Neural progenitor cell (in vitro differentiated cells): ENCODE results near the gene CDH23. TPM values are rescaled to one million over a fixed set of nuclear protein-coding genes. Genes with fewer than 3 reads are reported as not detected.

Source experiments
- DNase-seq: peaks from one replicate; pipeline ENCODE4 v3.0.0-alpha.2; 2016; ENCODE audit warnings: low spot score
- H2AFZ ChIP-seq: fragments of 200-600 bp; sonication (generic); replicated peaks from 2 replicates; pipeline ENCODE4 v1.6.1; 2016; ENCODE audit warnings: antibody characterized with exemption
- H3F3A ChIP-seq: fragments of 200-600 bp; sonication (generic); 2 replicates; pipeline ENCODE4 v1.6.1; 2016; ENCODE audit warnings: antibody characterized with exemption, low read depth
- H3K27ac ChIP-seq: fragments of 200-600 bp; sonication (generic); 2 replicates; pipeline ENCODE4 v1.5.1; 2016; ENCODE audit warnings: mild to moderate bottlenecking
- H3K27me3 ChIP-seq: fragments of 200-600 bp; sonication (generic); 2 replicates; pipeline ENCODE4 v1.6.1; 2016; ENCODE audit warnings: mild to moderate bottlenecking, moderate library complexity
- H3K36me3 ChIP-seq: fragments of 200-600 bp; sonication (generic); 2 replicates; pipeline ENCODE4 v1.5.1; 2016
- H3K4me1 ChIP-seq: fragments of 200-600 bp; sonication (generic); 2 replicates; pipeline ENCODE4 v1.6.1; 2016; ENCODE audit warnings: mixed run types
- H3K4me2 ChIP-seq: fragments of 200-600 bp; sonication (generic); 2 replicates; pipeline ENCODE4 v1.6.1; 2016
- H3K4me3 ChIP-seq: fragments of 200-600 bp; sonication (generic); 2 replicates; pipeline ENCODE4 v1.5.1; 2016
- H3K79me2 ChIP-seq: fragments of 200-600 bp; sonication (generic); 2 replicates; pipeline ENCODE4 v1.6.1; 2016; ENCODE audit warnings: low read depth
- H3K9ac ChIP-seq: fragments of 200-600 bp; sonication (generic); 2 replicates; pipeline ENCODE4 v1.6.1; 2016
- H3K9me3 ChIP-seq: fragments of 200-600 bp; sonication (generic); 2 replicates; pipeline ENCODE4 v1.5.1; 2016; ENCODE audit warnings: low read depth
- H4K20me1 ChIP-seq: fragments of 200-600 bp; sonication (generic); 2 replicates; pipeline ENCODE4 v1.6.1; 2016; ENCODE audit warnings: low read depth
- H3K27ac Mint-ChIP-seq: 3 replicates; pipeline ENCODE4 v1.8.0; 2021; ENCODE audit warnings: mixed read lengths
- H3K27me3 Mint-ChIP-seq: 2 replicates; pipeline ENCODE4 v1.8.0; 2022; ENCODE audit warnings: low read depth, mild to moderate bottlenecking, inconsistent platforms, moderate library complexity, mixed read lengths; ENCODE audit not compliant: insufficient read depth
- H3K36me3 Mint-ChIP-seq: 3 replicates; pipeline ENCODE4 v1.8.0; 2021; ENCODE audit warnings: mixed read lengths
- H3K4me1 Mint-ChIP-seq: 3 replicates; pipeline ENCODE4 v1.8.0; 2021; ENCODE audit warnings: mixed read lengths
- H3K4me3 Mint-ChIP-seq: 3 replicates; pipeline ENCODE4 v1.8.0; 2021; ENCODE audit warnings: mild to moderate bottlenecking, moderate library complexity, mixed read lengths
- H3K9me3 Mint-ChIP-seq: 3 replicates; pipeline ENCODE4 v1.8.0; 2020; ENCODE audit warnings: mixed read lengths
- EZH2 ChIP-seq: fragments of 200-600 bp; sonication (generic); IDR thresholded peaks from 2 replicates; pipeline ENCODE4 v1.6.1; 2017; ENCODE audit warnings: antibody characterized with exemption, mild to moderate bottlenecking, moderate library complexity
- EZH2phosphoT487 ChIP-seq: fragments of 200-600 bp; sonication (generic); IDR thresholded peaks from 2 replicates; pipeline ENCODE4 v1.6.1; 2017; ENCODE audit warnings: antibody characterized with exemption
- total RNA-seq: library from RNA; depleted of rRNA; stranded (reverse); fragments of >200 nt; gene quantifications from 2 replicates; pipeline ENCODE4 v1.2.3, GENCODE V29; 2015; ENCODE audit warnings: low replicate concordance
- TF ChIP-seq, protein P1 (sequence below): fragments of 200-600 bp; sonication (generic); IDR thresholded peaks from 2 replicates; pipeline ENCODE4 v1.5.1; 2017; ENCODE audit warnings: antibody characterized with exemption, mild to moderate bottlenecking

The CDH23 gene
- total RNA-seq, 1 donor from 2014 or later = 5.9 TPM

DNA sequence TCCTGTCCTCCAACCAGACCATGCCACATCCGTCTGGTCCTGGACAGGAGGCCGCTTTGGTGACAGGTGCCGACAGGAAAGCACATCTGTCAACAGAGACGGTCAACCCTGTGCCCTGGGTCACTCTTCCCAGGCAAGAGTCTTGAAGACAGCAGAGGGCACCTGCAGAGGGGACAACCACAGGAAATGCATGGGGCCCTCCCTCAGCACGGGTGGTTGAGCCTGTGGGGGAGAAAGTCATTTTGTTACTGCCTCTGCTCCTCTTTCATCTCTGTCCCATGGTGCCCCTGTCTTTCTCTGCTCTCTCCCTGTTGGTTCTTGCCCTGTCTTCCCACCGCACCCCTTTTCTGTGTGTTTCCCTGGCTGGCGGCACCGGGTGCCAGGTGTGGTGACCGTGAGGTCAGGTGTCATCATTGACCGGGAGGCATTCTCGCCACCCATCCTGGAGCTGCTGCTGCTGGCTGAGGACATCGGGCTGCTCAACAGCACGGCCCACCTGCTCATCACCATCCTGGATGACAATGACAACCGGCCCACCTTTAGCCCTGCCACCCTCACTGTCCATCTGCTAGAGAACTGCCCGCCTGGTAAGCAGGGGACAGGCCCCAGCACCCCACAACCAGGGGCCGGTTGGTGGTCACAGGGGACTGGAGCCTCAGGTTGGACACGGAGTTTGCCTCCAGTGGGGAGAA is 394.2 kb downstream of the CDH23 start:
- H3K27ac Mint-ChIP-seq = no peak overlapping the region
- no peak overlapping the region for H3K4me3 ChIP-seq
- no peaks in the 10 kb centered on the region for H3K36me3 Mint-ChIP-seq
- no peaks in the 10 kb centered on the region for H3F3A ChIP-seq
- no peaks in the 10 kb centered on the region for H3K27me3 ChIP-seq
- no peaks in the 10 kb centered on the region for H3K9me3 ChIP-seq
- H3K4me1 ChIP-seq = no peaks in the 10 kb centered on the region
- no peaks in the 10 kb centered on the region for H3K9me3 Mint-ChIP-seq
- H3K27ac ChIP-seq = no peak overlapping the region
- no peak overlapping the region for H3K4me2 ChIP-seq
- DNase-seq = no peak
- no peak for TF ChIP-seq EZH2phosphoT487
- no peaks in the 10 kb centered on the region for H3K36me3 ChIP-seq
- no peak overlapping the region for H2AFZ ChIP-seq
- H3K4me3 Mint-ChIP-seq = peak overlapping the region; percentile 60
- no peak overlapping the region for H3K9ac ChIP-seq
- no peaks in the 10 kb centered on the region for H4K20me1 ChIP-seq
- H3K27me3 Mint-ChIP-seq = peaks cover 8% of the 10 kb centered on the region
- H3K79me2 ChIP-seq = no peaks in the 10 kb centered on the region
- no peaks in the 10 kb centered on the region for H3K4me1 Mint-ChIP-seq

DNA sequence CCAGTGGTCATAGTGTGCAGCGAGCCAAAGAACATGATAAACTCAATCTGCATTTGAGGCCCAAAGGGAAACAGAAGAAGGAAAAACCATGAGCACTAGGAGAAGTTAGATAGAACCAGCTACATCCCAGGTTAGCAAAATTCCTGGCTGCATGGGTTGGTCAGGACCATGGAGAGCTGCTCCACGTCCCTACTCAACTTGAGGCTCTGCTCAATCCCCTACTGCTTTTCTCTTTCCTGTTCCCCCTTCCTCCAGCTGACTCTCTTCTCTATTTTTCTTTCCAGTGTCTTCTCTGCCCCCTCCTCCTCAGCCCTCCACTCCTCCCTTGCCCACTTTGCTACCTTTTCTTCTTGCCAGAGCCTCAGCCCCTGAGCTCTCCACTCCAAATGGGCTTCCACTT is 398.5 kb downstream of the CDH23 start:
- no peaks in the 10 kb centered on the region for H3F3A ChIP-seq
- no peak overlapping the region for H3K4me3 Mint-ChIP-seq
- no peaks in the 10 kb centered on the region for H3K9me3 Mint-ChIP-seq
- H3K27me3 ChIP-seq = no peaks in the 10 kb centered on the region
- no peak overlapping the region for H3K9ac ChIP-seq
- no peaks in the 10 kb centered on the region for H3K79me2 ChIP-seq
- H3K36me3 ChIP-seq = no peaks in the 10 kb centered on the region
- no peaks in the 10 kb centered on the region for H3K4me1 Mint-ChIP-seq
- DNase-seq = peak; percentile 76
- H3K4me1 ChIP-seq = no peaks in the 10 kb centered on the region
- H3K9me3 ChIP-seq = no peaks in the 10 kb centered on the region
- H3K27ac Mint-ChIP-seq = no peak overlapping the region
- no peak overlapping the region for H3K4me3 ChIP-seq
- TF ChIP-seq EZH2 (no peak), EZH2phosphoT487 (no peak)
- TF ChIP-seq, protein P1, sequence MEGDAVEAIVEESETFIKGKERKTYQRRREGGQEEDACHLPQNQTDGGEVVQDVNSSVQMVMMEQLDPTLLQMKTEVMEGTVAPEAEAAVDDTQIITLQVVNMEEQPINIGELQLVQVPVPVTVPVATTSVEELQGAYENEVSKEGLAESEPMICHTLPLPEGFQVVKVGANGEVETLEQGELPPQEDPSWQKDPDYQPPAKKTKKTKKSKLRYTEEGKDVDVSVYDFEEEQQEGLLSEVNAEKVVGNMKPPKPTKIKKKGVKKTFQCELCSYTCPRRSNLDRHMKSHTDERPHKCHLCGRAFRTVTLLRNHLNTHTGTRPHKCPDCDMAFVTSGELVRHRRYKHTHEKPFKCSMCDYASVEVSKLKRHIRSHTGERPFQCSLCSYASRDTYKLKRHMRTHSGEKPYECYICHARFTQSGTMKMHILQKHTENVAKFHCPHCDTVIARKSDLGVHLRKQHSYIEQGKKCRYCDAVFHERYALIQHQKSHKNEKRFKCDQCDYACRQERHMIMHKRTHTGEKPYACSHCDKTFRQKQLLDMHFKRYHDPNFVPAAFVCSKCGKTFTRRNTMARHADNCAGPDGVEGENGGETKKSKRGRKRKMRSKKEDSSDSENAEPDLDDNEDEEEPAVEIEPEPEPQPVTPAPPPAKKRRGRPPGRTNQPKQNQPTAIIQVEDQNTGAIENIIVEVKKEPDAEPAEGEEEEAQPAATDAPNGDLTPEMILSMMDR = no peak
- no peaks in the 10 kb centered on the region for H3K36me3 Mint-ChIP-seq
- no peaks in the 10 kb centered on the region for H4K20me1 ChIP-seq
- no peak overlapping the region for H3K27ac ChIP-seq
- no peak overlapping the region for H3K4me2 ChIP-seq
- no peak overlapping the region for H2AFZ ChIP-seq
- peaks cover 7% of the 10 kb centered on the region for H3K27me3 Mint-ChIP-seq

- Mint-ChIP-seq H3K27ac (no peak overlapping the region), H3K4me1 (no peaks in the 10 kb centered on the region), H3K36me3 (no peaks in the 10 kb centered on the region), H3K4me3 (no peak overlapping the region), H3K9me3 (no peaks in the 10 kb centered on the region), H3K27me3 (peaks cover 7% of the 10 kb centered on the region)
- Histone ChIP-seq H4K20me1 (no peaks in the 10 kb centered on the region), H3K4me3 (no peak overlapping the region), H3K79me2 (no peaks in the 10 kb centered on the region), H3K27me3 (no peaks in the 10 kb centered on the region), H3K27ac (no peak overlapping the region), H3K9me3 (no peaks in the 10 kb centered on the region), H3K9ac (no peak overlapping the region), H3K4me1 (no peaks in the 10 kb centered on the region), H3F3A (no peaks in the 10 kb centered on the region), H3K36me3 (no peaks in the 10 kb centered on the region), H2AFZ (no peak overlapping the region), H3K4me2 (no peak overlapping the region)
- no peak for TF ChIP-seq EZH2phosphoT487
- TF ChIP-seq EZH2 = no peak
- TF ChIP-seq, protein P1 = no peak
- DNase-seq = no peak
Measured at GRCh38 chr10:71796749-71797405, 400.2 kb downstream of the CDH23 start.
